ENCODE data around the gene TNFSF13B.
"Not testable (repeated sequence)": the region's sequence is repeated elsewhere in the genome, so short reads cannot be mapped to it uniquely, and the experiment has no call there.

The TNFSF13B gene

DNA sequence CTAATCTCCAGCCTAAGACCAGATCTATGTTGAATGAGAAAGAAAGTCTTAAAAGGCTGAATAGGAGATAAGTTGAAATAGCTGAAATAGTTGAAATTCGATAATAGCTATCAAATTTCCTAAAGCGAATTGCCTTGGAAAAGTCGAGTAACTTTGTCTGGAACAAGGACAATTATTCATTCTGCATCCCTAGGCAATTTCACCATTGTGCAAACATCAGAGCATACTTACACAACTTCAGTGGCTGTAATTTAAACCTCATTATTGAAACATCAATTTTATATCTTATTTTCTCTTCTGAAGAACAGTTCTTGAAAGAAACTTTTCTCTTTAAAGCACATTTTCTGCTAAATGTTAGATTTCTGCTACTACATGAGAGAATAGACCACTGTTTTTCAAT is 13.6 kb downstream of the TNFSF13B start:
- no peak for DNase-seq

DNA sequence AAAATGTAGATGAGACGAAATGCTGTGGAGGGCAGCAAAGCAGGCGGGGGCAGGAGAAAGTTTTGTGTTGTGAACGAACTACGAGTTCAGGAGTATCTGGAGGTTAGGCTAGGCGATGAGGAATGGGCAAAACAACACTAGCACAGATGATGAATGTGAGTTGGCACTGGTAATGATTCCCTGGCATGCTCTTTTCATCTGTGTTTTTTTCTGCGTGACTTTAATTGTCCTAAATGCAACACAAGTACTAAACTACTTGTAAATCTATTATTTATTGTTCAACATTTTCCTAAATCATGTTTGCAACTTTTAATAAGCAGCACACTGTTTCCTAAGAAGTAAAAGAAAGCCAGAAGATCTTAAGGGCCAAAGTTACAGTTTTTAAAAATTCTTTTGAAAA is 19.2 kb downstream of the TNFSF13B start:
- no peak for DNase-seq

DNA sequence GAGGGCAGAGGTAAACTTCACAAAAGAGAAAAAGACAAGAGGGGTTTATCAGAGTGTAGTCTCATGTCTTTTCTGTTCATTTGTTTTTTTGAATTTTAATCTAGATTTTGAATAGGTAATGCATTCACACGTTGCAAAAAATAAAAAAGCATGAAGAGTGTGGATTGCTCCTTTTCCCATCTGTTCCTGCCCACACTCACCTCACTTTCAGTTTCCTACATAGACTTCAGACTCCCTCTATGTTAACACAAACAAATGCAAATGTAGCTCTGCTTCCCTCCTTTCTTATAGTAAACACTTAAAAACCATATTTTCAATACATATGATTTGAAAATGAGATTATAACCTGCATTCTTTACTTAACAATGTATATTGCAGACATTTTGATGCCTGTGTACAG is 20.3 kb downstream of the TNFSF13B start:
- DNase-seq = no peak

DNA sequence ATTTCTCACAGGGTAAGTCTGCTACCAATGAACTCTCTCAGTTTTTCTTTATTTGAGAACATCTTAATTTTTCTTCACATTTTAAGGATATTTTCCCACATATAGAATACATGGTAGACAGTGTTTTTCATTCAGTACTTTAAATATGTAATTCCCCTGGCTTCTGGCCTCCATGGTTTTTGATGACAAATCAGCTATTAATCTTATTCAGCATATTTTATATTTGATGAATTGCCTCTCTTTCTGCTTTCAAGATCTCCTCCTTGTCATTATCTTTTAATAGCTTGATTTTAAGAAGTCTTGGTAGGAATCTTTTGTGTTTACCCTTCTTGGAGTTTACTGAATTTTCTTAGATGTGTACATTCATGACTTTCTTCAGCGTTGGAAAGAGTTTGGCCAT is 27.6 kb downstream of the TNFSF13B start:
- no peak for DNase-seq

DNA sequence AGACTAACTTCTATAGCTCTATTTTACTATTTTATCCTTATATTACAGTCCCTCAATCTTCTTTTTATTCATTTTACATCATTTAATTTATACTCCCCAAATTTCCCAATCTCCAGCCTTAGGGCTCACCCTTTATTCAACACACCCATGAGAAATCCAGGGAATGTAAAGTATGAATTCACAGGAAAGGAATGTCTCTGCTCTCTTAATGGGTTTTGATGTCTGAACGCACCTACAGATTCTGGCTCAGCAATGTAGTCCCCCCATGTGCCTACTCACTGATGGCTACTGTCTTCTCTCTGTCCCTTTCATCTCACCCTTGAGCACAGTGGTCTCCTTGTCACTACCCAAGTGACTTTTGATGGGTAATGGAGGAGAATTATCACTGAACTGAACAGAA is 32.8 kb downstream of the TNFSF13B start:
- no peak for DNase-seq

DNA sequence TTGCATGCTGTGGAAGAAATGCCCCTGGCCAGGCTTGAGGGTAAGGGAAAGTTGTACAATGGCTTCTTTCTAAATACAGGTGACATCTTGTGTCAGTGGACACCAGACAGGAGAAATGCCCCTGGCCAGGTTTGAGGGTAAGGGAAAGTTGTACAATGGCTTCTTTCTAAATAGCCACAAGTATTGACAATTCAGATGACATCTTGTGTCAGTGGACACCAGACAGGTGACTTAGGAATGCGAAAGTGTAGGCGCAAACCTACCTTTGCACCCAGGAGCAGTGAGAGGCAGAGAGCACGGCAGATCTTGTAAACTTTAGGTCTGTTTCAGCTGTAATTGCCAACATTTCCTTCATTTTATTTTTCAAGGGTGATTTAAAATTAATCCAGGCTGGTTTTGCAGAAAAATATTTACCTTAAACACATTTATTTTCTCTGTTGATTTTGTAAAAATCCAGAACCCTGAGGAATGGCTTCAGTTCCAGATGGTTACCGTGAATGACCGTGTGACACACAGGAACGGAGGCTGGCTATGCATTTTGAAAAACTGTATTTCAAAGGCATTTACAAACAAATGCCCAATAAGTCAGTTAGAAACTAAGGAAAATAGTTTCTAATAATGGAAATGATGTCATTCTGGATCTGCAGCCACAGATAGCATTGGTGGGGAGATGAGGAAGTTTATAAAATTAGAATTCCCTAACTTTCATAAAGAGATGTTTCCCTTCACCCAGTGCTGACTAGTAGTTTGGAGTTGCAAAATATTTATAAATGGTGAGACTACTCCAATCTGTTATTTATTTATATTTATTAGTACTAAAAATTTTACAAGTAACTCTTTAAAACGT is 34.9 kb downstream of the TNFSF13B start:
- DNase-seq = no peak

DNA sequence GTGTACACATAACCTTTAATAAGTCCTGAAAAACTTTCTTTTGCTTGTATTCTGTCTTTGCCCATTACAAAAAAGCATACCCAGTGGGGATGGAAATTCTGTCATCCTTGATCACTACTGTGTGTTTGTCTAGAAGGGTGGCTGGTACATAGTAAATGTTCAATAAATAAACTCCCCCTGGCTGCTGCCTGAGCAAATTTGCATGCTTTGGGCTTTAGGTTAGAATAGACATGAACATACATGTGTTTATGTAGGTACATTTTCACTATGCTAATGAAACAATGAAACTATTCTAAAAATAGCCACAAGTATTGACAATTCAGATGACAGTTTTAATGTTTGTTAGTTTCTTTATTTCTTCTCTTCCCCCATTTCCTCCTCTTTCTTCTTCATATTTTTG is 36.1 kb downstream of the TNFSF13B start:
- no peak for DNase-seq

DNA sequence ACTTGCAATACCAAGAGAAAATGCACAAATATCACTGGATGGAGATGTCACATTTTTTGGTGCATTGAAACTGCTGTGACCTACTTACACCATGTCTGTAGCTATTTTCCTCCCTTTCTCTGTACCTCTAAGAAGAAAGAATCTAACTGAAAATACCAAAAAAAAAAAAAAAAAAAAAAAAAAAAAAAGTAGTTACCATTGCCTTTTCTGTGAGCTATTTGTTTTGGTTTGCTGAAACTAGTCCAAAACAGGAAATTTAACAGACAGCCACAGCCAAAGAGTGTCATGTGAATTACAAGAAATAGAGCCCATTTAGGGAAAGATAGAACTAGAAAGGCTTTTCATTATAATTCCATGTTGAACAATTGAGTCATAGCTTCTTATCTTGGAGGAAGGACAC is 37.3 kb downstream of the TNFSF13B start:
- no peak for DNase-seq

DNA sequence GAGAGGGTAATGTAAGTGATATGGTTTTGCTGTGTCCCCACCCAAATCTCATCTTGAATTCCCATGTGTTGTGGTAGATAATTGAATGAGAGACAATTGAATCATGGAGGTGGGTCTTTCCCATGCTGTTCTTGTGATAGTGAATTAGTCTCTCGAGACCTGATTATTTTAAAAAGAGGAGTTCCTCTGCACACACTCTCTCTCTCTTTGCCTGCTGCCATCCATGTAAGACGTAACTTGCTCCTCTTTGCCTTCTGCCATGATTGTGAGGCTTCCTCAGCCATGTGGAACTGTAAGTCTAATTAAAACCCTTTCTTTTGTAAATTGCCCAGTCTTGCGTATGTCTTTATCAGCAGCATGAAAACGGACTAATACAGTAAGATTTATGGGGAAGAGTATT is 42.1 kb downstream of the TNFSF13B start:
- DNase-seq = not testable (repeated sequence)

DNA sequence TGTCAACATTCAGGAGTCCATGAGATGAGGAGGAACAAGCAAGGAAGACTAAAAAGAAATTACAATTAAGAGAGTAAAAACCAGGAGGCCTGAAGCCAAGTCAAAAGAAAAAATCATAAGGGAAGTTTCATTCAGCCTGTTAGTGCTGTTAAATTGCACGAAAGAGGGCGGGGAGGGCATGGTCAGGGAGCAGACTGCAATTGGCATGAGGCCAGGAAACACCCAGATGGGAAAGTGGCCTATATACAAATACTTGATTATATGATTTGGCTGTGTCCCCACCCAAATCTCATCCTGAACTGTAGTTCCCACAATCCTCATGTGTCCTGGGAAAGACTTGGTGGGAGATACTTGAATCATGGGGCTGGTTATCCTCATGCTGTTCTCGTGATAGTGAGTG is 43.9 kb downstream of the TNFSF13B start:
- no peak for DNase-seq

DNA sequence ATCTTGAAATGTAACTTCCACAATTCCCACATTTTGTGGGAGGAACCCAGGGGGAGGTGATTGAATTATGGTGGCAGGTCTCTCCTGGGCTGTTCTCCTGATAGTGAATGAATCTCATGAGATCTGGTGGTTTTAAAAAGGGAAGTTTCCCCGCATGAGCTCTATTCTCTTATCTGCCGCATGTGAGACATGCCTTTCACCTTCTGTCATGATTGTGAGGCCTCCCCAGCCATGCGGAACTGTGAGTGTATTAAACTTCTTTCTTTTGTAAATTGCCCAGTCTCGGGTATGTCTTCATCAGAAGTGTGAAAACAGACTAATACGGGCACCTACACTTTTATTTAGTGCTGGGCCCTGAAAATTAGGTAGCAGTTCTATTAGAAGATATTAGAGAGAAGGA is 45.8 kb downstream of the TNFSF13B start:
- DNase-seq = no peak

DNA sequence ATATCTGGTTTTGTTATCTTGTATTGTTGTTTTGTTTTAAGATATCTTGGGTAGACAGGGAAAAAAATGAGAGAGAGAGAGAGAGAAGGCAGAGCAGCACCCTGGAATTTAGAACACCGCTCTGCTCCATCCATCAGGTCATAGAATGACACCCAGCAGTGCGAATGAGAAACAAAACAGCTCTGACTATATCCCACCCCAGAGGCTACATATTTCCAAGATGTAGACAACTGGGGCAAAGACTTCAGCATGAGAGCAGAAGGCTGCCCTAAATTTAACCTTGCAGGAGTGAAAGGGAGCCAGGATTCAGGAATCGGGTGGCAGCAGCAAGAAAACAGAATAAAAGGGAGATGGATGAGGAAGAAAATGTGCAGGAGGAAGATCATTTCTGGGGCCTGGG is 46.5 kb downstream of the TNFSF13B start:
- no peak for DNase-seq

DNA sequence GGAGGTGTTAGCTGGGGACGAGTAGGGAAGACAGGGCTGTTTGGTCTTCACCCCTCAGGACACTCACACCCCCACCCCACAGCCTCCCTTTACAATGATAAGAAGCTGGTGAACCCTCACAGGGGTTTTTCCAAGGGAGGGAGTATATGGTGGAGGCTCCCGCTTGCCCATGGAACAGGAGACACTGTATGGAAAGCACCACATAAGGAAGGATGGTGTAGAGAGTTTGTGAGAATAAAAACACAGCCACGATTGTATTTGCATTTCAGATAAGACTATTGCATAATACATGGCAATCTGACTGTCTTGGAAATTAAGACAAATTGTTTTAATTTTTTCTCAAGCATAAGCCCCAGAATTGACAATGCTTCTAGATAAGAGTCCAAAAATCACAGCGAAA is 46.9 kb downstream of the TNFSF13B start:
- DNase-seq = no peak

DNA sequence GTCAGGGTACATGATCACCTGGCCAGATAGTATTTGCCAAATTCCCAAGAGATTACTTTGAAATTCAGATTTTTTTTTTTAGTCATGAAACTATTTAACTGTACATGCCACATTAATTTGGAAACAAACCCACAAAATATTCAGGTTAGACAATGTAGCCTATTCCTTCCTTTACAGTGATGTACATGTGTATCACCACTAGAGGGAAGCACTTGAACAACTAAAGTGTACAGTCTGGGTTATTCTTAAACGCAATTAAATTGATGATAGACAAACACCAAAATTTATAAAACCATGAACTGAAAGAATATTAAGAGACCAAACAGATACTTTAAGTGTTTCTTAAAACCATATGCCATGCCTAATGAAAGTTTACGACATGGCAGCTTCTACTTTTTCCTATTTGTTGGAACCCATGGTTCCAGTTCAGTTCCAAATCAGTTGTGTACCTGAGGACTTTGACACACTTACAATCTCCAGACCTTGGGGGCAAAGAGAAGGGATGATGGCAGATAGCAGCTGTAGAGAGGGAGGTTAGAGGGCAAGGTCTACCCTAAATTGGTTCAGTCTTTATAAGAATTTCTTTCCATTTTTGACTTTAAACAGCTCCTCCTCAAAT is 52.8 kb downstream of the TNFSF13B start:
- DNase-seq = no peak

DNA sequence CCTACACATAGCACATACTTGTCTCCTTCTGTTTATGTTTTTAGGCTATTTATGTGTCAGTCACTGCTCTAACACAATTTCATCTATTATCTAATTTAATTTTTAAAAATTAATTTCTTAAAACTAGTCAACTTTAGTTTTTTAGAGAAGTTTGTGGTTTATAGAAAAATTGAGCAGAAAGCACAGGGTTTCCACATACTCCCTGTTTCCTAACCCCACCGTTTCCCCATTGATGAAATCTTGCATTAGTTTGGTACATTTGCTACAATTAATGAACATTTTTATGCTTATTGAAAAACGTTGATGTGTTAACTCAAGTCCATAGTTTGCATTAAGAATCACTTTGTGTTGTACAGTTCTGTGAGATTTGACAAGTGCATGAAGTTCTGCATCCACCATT is 53.5 kb downstream of the TNFSF13B start:
- DNase-seq = no peak

DNA sequence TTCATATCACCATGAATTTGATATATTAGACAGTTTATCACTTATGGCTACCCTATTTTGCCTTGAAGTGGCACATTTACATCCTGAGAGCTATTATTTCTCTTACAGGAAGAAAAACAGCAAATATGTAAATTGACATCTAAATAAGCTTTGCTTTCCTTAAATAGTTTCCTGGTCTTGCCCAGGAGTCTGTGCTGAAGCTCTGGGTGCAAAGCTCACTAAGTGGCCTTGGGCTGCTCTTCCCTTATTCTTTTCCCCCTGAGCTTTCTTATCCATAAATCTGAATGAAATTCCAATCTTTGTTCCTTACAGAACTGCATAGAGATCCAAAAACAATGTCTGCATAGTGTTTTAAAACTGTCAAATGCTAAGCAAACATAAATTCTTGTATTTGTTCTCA is 56.3 kb downstream of the TNFSF13B start:
- no peak for DNase-seq

DNA sequence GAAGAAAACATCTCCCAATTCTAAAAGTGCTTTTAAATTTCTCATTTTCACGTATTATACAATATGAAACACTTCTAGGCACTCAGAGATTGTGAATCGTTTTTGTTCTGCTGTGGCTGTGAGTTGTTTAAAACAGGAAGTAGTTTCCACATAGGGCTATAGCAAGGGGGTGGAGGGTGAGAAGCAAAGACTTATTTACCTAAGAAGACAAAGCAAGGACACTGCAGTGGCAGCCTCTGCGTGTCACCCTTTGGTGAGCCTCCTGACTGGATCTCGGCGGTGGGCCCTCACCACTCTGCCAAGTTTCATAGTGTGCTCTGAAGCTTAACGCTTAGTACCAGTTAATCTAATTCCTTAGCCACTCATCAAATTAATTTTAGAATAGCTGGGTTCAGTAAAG is 56.8 kb downstream of the TNFSF13B start:
- no peak for DNase-seq

DNA sequence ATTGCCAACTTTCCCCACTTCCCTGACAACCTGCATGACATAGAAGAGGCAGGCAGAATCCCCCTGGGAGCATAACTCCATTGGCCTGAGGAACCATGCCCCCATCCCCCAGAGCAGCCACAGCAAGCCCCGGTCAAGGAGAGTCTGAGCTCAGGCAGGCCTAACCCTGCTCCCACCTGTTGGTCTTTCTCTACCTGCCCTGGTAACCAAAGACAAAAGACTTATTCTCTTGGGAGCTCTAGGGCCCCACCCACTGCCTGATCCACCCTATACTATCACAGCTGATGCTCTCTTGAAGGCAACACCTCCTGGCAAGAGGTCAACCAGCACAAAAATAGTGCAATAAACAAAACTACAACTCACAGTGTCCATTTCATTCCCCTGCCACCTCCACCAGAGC is 59.3 kb downstream of the TNFSF13B start:
- no peak for DNase-seq

DNA sequence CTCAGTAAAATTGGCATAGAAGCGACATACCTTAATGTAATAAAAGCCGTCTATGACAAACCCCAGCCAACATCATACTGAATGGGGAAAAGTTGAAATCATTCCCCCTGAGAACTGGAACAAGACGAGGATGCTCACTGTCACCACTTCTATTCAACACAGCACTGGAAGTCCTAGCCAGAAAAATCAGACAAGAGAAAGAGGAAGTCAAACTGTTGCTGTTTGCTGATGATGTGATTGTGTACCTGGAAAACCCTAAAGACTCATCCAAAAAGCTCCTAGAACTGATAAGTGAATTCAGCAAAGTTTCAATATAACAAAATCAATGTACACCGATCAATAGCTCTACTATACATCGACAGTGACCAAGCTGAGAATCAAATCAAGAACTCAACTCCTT is 63.3 kb downstream of the TNFSF13B start:
- no peak for DNase-seq

DNA sequence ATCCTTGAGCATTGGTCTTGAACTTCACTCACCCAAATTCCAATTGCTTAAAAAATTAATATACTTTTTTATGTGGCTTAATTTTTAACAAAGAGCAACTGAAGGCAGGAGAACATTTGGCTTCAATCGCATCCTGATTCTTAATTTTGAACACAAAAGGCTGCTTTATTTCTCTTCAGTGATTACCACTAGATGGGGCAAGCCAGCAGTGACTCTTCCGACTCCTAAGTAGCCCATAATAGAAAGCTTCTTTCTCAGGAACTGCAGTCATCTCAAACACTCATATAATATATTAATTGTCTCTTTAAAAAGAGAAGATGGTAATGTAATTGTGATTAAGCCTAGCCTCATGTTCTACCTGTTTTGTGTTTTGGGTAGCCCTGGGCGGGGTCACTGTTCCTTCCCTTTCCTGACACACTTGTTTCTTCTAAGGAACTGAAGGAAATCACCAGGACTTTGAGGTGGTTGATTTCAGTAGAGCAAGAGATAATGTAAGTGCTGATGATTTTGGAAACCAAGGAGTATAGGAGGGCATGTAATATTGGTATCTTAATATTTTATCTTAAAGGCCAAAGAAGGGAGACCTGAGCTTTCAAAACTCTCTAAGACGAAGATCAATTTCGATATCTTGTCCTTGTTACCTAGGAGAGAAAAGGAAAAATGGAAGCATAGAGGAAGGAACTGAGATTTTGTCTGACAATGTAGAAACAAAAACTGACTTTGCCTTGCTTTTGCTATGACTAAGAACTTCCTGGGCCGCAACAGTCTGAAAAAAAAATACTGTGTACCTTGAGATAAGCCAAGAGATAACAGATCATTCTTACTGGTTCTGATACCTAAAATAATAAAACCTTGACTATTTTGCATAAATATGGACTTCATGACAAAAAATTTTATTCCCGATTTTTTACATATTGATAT is 73.1 kb downstream of the TNFSF13B start:
- no peak for DNase-seq

DNA sequence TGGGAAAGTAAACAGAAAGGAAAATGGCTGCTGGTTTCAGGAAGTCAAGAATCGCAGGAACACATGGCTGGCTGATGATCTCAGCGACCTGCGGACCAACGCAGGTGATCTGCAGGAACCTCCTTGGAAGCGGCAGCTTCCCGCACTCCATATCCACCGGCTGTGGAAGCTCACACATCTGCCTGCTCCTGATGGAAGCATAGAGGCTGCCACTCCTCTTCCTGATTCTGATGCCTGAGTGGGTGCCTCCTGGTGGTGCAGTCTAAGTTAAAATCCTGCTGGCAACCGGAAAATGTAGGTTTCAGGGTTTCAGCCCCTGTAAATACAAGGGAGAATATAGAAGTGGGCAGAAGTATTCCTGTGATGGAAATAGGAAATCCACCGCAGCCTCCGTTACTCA is 75.5 kb downstream of the TNFSF13B start:
- DNase-seq = no peak

DNA sequence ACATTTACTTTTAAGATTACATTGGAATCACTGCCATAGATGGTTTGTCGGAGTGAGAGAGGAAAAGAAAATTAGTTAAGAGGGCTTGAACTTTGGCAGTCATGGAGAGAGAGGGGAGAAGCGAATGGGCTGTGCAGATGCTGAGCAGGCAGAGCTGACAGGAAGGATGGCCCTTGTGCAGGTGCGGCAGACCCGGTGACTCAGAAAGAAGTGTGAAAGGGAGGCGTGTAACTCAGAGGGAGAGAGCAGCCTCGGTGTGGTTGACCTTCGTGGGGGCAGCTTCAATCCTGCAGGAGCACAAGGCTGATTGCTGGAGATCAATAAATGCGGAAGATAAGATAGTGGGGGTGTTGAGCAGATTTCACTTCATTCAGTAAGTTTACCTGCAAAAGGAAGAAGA is 76.9 kb downstream of the TNFSF13B start:
- DNase-seq = no peak

DNA sequence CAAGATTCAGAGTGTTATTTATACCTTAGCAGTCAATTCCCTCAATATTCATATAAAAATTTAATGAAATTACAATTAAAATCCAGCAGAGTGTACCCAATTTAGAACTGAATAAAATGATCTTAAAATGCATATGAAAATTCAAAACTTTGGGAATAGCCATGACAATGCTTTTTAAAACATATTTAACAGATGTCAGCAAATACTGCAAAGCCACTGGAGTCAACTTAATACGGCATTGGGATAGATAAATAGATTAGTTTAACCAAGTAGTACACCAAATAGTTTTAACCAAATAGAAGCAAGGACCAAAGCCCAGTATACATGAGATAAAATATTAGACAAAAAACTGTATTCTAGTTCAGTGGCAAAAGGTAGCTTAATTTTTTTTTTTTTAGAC is 79.8 kb downstream of the TNFSF13B start:
- no peak for DNase-seq

DNA sequence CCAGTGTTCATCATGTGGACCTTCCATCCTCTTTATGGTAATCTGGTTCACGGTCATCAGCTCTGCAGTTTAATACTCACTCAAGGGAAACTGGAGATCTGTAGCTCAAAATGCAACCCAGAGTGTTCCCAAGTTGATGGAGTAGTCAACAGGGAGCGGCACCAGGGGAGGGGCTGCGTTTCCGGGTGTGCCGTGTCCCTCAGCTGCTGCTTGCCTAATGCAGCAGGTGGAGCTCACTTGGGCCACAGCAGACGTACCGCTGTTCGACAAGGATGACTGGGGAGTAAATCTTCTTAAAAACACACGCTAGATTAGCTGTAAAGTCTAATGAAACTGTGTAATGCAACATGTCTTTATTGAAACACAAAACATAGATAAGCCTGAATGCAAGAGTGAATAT is 81.1 kb downstream of the TNFSF13B start:
- no peak for DNase-seq

Measured in stimulated activated CD4-positive, alpha-beta T cell treated with anti-CD3 and anti-CD28 coated beads, Interleukin-2, amount 100 ng/mL, for 48 hours (primary cell).